Erythroblast (primary cell): Measurements from ENCODE around the gene SLC46A2.

ENCODE experiments used
- GATA1 ChIP-seq: IDR thresholded peaks from 2 replicates; pipeline ENCODE4 v1.6.1; 2011; ENCODE audit warnings: low read depth, mild to moderate bottlenecking, control low read depth, low read length, moderate library complexity
- POLR2A ChIP-seq: IDR thresholded peaks from 2 replicates; pipeline ENCODE4 v1.6.1; 2011; ENCODE audit warnings: mild to moderate bottlenecking, low read length

GRCh38 chr9:112844771-112845542, 45.7 kb downstream of the SLC46A2 start:
- TF ChIP-seq POLR2A (no peak), GATA1 (no peak)
